Measurements from ENCODE around the gene ANKFY1.

GRCh38 chr17:4261452-4261851 is 2.3 kb downstream of the ANKFY1 start:
- no peak for TF ChIP-seq CTCF (IDR thresholded peaks at IDR 0.05; ENCODE audit: low read depth, low read length, poor library complexity, severe bottlenecking)
- no peak for TF ChIP-seq EZH2phosphoT487 (IDR thresholded peaks at IDR 0.05; ENCODE audit: borderline replicate concordance, low read length)

All from DOHH2 (cell line).